GM12878 (cell line): Measurements from ENCODE around the gene NTSR1. TPM values are rescaled to one million over a fixed set of nuclear protein-coding genes. Genes with fewer than 3 reads are reported as not detected.

Source experiments
- ATAC-seq: fragments of 200-7000 bp; cut with Tn5 transposase; 3 replicates; pipeline ENCODE4 v1.9.1; 2020; ENCODE audit warnings: mild to moderate bottlenecking, moderate library complexity
- BruUV-seq: library from RNA; stranded (reverse); fragments of 400-500 nt; replicated peaks from 2 replicates; lab custom pipeline; 2021; lab: Mats Ljungman, UMichigan
- CTCF ChIA-PET: fragments of 300-600 bp; sonication (Branson Sonifier 250); formaldehyde crosslinking; extraction: SDS; loops from one replicate; lab custom pipeline; 2021; ENCODE audit warnings: inconsistent platforms; lab: Yijun Ruan, JAX
- POLR2A ChIA-PET: fragments of 350-600 bp; formaldehyde crosslinking; extraction: SDS; loops from one replicate; lab custom pipeline; 2021; ENCODE audit warnings: inconsistent platforms; lab: Charles Lee
- RAD21 ChIA-PET: fragments of 300-600 bp; sonication (Branson Sonifier 250); formaldehyde crosslinking; loops from one replicate; lab custom pipeline; 2023; ENCODE audit warnings: antibody characterized with exemption; ENCODE audit not compliant: unreplicated experiment; lab: Charles Lee
- SMC1A ChIA-PET: fragments of 300-600 bp; sonication (Branson Sonifier 250); formaldehyde crosslinking; loops from one replicate; lab custom pipeline; 2023; ENCODE audit not compliant: unreplicated experiment, uncharacterized antibody; lab: Charles Lee
- DNase-seq: peaks from one replicate; pipeline ENCODE4 v3.0.0-alpha.2; 2011; ENCODE audit warnings: low read depth, low spot score
- FAIRE-seq: peaks from 3 replicates; lab custom pipeline; 2011; peaks lifted over from hg19 to GRCh38; lab: Jason Lieb, UNC
- H2AFZ ChIP-seq: 2 replicates; pipeline ENCODE4 v1.6.0; 2011; ENCODE audit warnings: low read depth, low read length, control low read depth; ENCODE audit not compliant: control insufficient read depth
- H3K27ac ChIP-seq: 2 replicates; pipeline ENCODE4 v1.5.1; 2011; ENCODE audit warnings: control low read depth; ENCODE audit not compliant: control insufficient read depth, insufficient read depth
- H3K27me3 ChIP-seq, 2 experiments: replicated peaks in 1 of 2; 2 replicates each; pipeline versions ENCODE4 v1.6.0 to v1.6.1; 2011; ENCODE audit warnings: low read length in 1 of 2; ENCODE audit not compliant: control insufficient read depth in 2 of 2, insufficient read depth in 2 of 2
- H3K36me3 ChIP-seq, 2 experiments: 2 replicates each; pipeline ENCODE4 v1.5.1; 2011; ENCODE audit warnings: low read length in 1 of 2; ENCODE audit not compliant: control insufficient read depth in 2 of 2, insufficient read depth in 2 of 2
- H3K4me1 ChIP-seq: 2 replicates; pipeline ENCODE4 v1.6.1; 2011; ENCODE audit warnings: mild to moderate bottlenecking, low read length, moderate library complexity, mixed read lengths; ENCODE audit not compliant: control insufficient read depth, insufficient read depth
- H3K4me2 ChIP-seq: 2 replicates; pipeline ENCODE4 v1.6.0; 2011; ENCODE audit warnings: control low read depth; ENCODE audit not compliant: control insufficient read depth, insufficient read depth
- H3K4me3 ChIP-seq: fragments of 200-600 bp; sonication (generic); 2 replicates; pipeline ENCODE4 v1.5.1; 2016
- H3K79me2 ChIP-seq: 2 replicates; pipeline ENCODE4 v1.6.0; 2011; ENCODE audit warnings: low read length; ENCODE audit not compliant: control insufficient read depth, insufficient read depth
- H3K9ac ChIP-seq: 2 replicates; pipeline ENCODE4 v1.8.0; 2011; ENCODE audit warnings: low read length, control low read depth, mixed read lengths; ENCODE audit not compliant: control insufficient read depth, insufficient read depth
- H3K9me3 ChIP-seq: replicated peaks from 3 replicates; pipeline ENCODE4 v1.5.1; 2011; ENCODE audit warnings: mild to moderate bottlenecking, low read length; ENCODE audit not compliant: control insufficient read depth, insufficient read depth
- H4K20me1 ChIP-seq: 2 replicates; pipeline ENCODE4 v1.6.0; 2011; ENCODE audit not compliant: control insufficient read depth, insufficient read depth
- CBX5 ChIP-seq: sonication (generic); IDR thresholded peaks from 2 replicates; pipeline ENCODE4 v1.6.1; 2016; ENCODE audit warnings: low read depth, moderate library complexity, mild to moderate bottlenecking, inconsistent platforms
- CHD1 ChIP-seq: IDR thresholded peaks from 2 replicates; pipeline ENCODE4 v1.6.1; 2012; ENCODE audit warnings: low read depth, low read length, improper control_type of control experiment
- EED ChIP-seq: sonication (generic); IDR thresholded peaks from 2 replicates; pipeline ENCODE4 v1.6.1; 2016; ENCODE audit warnings: antibody characterized with exemption, low read depth
- FOXK2 ChIP-seq: fragments of 450-650 bp; IDR thresholded peaks from 2 replicates; pipeline ENCODE4 v1.6.1; 2017; ENCODE audit warnings: mild to moderate bottlenecking, moderate library complexity
- NR2C1 ChIP-seq: fragments of 450-650 bp; IDR thresholded peaks from 2 replicates; pipeline ENCODE4 v1.6.1; 2017; ENCODE audit warnings: antibody characterized with exemption, mild to moderate bottlenecking, moderate library complexity
- PAX8 ChIP-seq: fragments of 450-650 bp; IDR thresholded peaks from 2 replicates; pipeline ENCODE4 v1.6.1; 2017; ENCODE audit warnings: mild to moderate bottlenecking, moderate library complexity
- TARDBP ChIP-seq: IDR thresholded peaks from 2 replicates; pipeline ENCODE4 v1.6.1; 2016; ENCODE audit warnings: borderline replicate concordance
- TCF12 ChIP-seq: IDR thresholded peaks from 2 replicates; pipeline ENCODE4 v1.6.1; 2011; ENCODE audit warnings: low read depth, mild to moderate bottlenecking, low read length
- ZNF24 ChIP-seq: fragments of 450-650 bp; IDR thresholded peaks from 2 replicates; pipeline ENCODE4 v1.6.1; 2017; ENCODE audit warnings: antibody characterized with exemption, mild to moderate bottlenecking
- WGBS: methylation state at CpG from one replicate; pipeline ENCODE4 v1.1.6; 2016; ENCODE audit warnings: low lambda C conversion rate; ENCODE audit not compliant: insufficient replicate concordance, insufficient coverage; ENCODE audit errors: missing lambda C conversion rate; 5-methylcytosine and 5-hydroxymethylcytosine counted together
- in situ Hi-C: fragments of 300-500 bp; cut with MboI; formaldehyde crosslinking; loops from 9 replicates; pipeline ENCODE4 v1.14.3; 2018; ENCODE audit warnings: mixed read lengths
- intact Hi-C: fragments of 100-400 bp; cut with micrococcal nuclease; formaldehyde crosslinking; loops from one replicate; pipeline ENCODE4 v1.14.2; 2022; ENCODE audit not compliant: unreplicated experiment
- polyA plus RNA-seq, 11 experiments: library from polyadenylated mRNA; depleted of rRNA in 4 of 11; unstranded in 6 of 11; stranded (reverse) in 5 of 11; fragments of >200 nt; fragmentation: Nextera tagmentation in 4 of 11; fragmentation: Illumina TruSeq in 1 of 11; extraction: Ambion mirVana in 4 of 11; extraction: Trizol in 1 of 11; gene quantifications; 1 replicate in 1 of 11; 2 replicates in 10 of 11; pipeline versions ENCODE4 v1.2.1 to v1.2.3, GENCODE V29; 2011 to 2016; ENCODE audit warnings: inconsistent platforms in 2 of 11, missing spikeins in 2 of 11, low read depth in 1 of 11
- total RNA-seq, 4 experiments: library from RNA; depleted of rRNA in 3 of 4; stranded (reverse); fragments of >200 nt in 3 of 4; fragmentation: Illumina TruSeq in 1 of 4; extraction: Trizol in 1 of 4; gene quantifications; 2 replicates each; pipeline versions ENCODE4 v1.2.1 to v1.2.3, GENCODE V29; 2013 to 2021
- TF ChIP-seq, protein P1 (sequence below): fragments of 450-650 bp; IDR thresholded peaks from 2 replicates; pipeline ENCODE4 v1.6.1; 2017; ENCODE audit warnings: low read depth, mild to moderate bottlenecking, moderate library complexity
- TF ChIP-seq, protein P2 (sequence below), 3 experiments: IDR thresholded peaks in 2 of 3; conservative IDR thresholded peaks in 1 of 3; 2 replicates each; pipeline ENCODE4 v1.5.1; 2011; ENCODE audit warnings: low read depth in 3 of 3, low read length in 3 of 3, mild to moderate bottlenecking in 3 of 3, control low read depth in 2 of 3, moderate library complexity in 2 of 3, inconsistent platforms in 1 of 3, mixed read lengths in 1 of 3; ENCODE audit not compliant: control insufficient read depth in 2 of 3, insufficient read depth in 1 of 3; ENCODE audit errors: extremely low read depth in 1 of 3

Gene NTSR1
- total and polyA plus RNA-seq, 10 of the 15 experiments (the other 5 are each of a cell fraction or from before 2014, with no cell fraction given), result not detected

DNA sequence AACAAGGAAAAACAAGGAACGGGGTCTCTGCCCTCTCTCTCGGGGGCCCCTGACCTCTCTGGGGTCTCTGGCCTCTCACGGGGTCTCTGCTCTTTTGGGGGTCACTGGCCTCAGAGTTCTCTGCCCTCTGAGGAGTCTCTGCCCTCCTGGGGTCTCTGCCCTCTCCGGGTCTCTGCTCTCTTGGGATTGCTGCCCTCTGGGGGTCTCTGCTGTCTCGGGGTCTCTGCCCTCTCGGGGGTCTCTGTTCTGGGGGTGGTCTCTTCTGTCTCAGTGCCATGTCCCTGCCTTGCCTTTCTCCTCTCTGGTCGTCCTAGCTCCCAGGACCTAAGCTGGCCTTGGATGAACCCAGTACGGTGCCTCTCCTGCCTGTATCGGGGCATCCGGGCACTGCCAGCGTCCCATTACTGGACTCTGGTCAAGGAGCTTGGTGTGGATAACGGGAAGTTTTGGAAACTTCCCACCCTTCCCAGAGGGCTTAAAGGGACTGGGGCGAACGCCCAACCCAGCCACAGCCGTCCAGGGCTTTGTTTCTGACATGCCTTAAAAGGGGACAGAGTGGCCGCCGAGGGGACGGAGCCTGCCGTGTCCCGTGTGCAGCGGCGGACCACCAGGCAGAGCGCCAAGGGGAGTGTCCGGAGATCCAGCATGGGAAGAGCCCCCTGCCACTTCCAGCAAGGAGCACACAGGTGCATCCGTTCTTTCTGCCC, 62.9 kb downstream of the NTSR1 start:
- 42% methylated on average over 25 of the region's 25 CpGs for WGBS
- H3K79me2 ChIP-seq, result no peaks in the 10 kb centered on the region
- intact Hi-C loops, result no loop called here
- no peak for TF ChIP-seq FOXK2
- TF ChIP-seq, protein P1, sequence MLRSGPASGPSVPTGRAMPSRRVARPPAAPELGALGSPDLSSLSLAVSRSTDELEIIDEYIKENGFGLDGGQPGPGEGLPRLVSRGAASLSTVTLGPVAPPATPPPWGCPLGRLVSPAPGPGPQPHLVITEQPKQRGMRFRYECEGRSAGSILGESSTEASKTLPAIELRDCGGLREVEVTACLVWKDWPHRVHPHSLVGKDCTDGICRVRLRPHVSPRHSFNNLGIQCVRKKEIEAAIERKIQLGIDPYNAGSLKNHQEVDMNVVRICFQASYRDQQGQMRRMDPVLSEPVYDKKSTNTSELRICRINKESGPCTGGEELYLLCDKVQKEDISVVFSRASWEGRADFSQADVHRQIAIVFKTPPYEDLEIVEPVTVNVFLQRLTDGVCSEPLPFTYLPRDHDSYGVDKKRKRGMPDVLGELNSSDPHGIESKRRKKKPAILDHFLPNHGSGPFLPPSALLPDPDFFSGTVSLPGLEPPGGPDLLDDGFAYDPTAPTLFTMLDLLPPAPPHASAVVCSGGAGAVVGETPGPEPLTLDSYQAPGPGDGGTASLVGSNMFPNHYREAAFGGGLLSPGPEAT, result no peak
- no peak for TF ChIP-seq NR2C1
- TF ChIP-seq ZNF24, result no peak
- TF ChIP-seq TCF12, result no peak
- TF ChIP-seq PAX8, result no peak
- TF ChIP-seq, protein P2, sequence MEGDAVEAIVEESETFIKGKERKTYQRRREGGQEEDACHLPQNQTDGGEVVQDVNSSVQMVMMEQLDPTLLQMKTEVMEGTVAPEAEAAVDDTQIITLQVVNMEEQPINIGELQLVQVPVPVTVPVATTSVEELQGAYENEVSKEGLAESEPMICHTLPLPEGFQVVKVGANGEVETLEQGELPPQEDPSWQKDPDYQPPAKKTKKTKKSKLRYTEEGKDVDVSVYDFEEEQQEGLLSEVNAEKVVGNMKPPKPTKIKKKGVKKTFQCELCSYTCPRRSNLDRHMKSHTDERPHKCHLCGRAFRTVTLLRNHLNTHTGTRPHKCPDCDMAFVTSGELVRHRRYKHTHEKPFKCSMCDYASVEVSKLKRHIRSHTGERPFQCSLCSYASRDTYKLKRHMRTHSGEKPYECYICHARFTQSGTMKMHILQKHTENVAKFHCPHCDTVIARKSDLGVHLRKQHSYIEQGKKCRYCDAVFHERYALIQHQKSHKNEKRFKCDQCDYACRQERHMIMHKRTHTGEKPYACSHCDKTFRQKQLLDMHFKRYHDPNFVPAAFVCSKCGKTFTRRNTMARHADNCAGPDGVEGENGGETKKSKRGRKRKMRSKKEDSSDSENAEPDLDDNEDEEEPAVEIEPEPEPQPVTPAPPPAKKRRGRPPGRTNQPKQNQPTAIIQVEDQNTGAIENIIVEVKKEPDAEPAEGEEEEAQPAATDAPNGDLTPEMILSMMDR (IDR thresholded peaks at IDR 0.05 in 2 of 3, conservative IDR thresholded peaks at IDR 0.05 in 1 of 3; ENCODE audit: control insufficient read depth in 2 of 3, extremely low read depth in 1 of 3, insufficient read depth in 1 of 3, low read depth in 3 of 3, low read length in 3 of 3), result no peak
- no peak for TF ChIP-seq EED
- TF ChIP-seq TARDBP, result no peak
- TF ChIP-seq CHD1, result no peak
- no peak for TF ChIP-seq CBX5
- TF ChIP-seq, all 136 proteins: peak for 0
- in situ Hi-C loops, result no loop called here
- ChIA-PET POLR2A (no interaction called here), RAD21 (no interaction called here), CTCF (no interaction called here), SMC1A (no interaction called here)
- Histone ChIP-seq H3K36me3 (no peaks in the 10 kb centered on the region), H3K9me3 (no peaks in the 10 kb centered on the region), H3K27me3 (no peaks in the 10 kb centered on the region; a peak in 2 of 4 replicates), H2AFZ (no peak overlapping the region), H4K20me1 (no peaks in the 10 kb centered on the region), H3K9ac (no peak overlapping the region), H3K4me3 (no peak overlapping the region), H3K4me1 (peaks cover 3% of the 10 kb centered on the region), H3K27ac (no peak overlapping the region), H3K4me2 (no peak overlapping the region)
- DNase-seq (no peak), ATAC-seq (no peak), FAIRE-seq (no peak)
- no TSS peak for BruUV-seq
